Suprapubic skin (tissue), 4 donors: ENCODE data around the gene ADAMTS8. TPM values are rescaled to one million over a fixed set of nuclear protein-coding genes. Genes with fewer than 3 reads are reported as not detected.

Experiments
- DNase-seq, 2 donors: peaks; one replicate each; pipeline ENCODE4 v3.0.0-alpha.2; 2019; ENCODE audit warnings: low spot score in 2 of 2
- H3K27ac ChIP-seq: fragments of 200-600 bp; sonication (generic); one replicate; pipeline ENCODE4 v1.5.1; 2019
- H3K27me3 ChIP-seq: fragments of 200-600 bp; sonication (generic); one replicate; pipeline ENCODE4 v1.5.1; 2019
- H3K36me3 ChIP-seq: fragments of 200-600 bp; sonication (generic); one replicate; pipeline ENCODE4 v1.5.1; 2019
- H3K4me1 ChIP-seq: fragments of 200-600 bp; sonication (generic); one replicate; pipeline ENCODE4 v1.5.1; 2019
- H3K4me3 ChIP-seq: fragments of 200-600 bp; sonication (generic); one replicate; pipeline ENCODE4 v1.5.1; 2019; ENCODE audit warnings: mild to moderate bottlenecking
- H3K9me3 ChIP-seq: fragments of 200-600 bp; sonication (generic); one replicate; pipeline ENCODE4 v1.5.1; 2019
- CTCF ChIP-seq, 2 donors: fragments of 200-600 bp in 1 of 2; fragments of 450-650 bp in 1 of 2; sonication (generic) in 1 of 2; IDR thresholded peaks; one replicate each; pipeline ENCODE4 v1.5.1; 2016 to 2019; ENCODE audit warnings: antibody characterized with exemption in 2 of 2, mild to moderate bottlenecking in 1 of 2, moderate library complexity in 1 of 2
- EP300 ChIP-seq: sonication (generic); formaldehyde crosslinking; IDR thresholded peaks from one replicate; pipeline ENCODE4 v1.6.1; 2017; ENCODE audit warnings: antibody characterized with exemption
- POLR2A ChIP-seq, 2 donors: fragments of 450-650 bp; IDR thresholded peaks; one replicate each; pipeline ENCODE4 v1.6.1; 2017; ENCODE audit warnings: antibody characterized with exemption in 2 of 2, mild to moderate bottlenecking in 2 of 2, moderate library complexity in 2 of 2
- POLR2AphosphoS5 ChIP-seq, 3 donors: sonication (generic); formaldehyde crosslinking; IDR thresholded peaks; one replicate each; pipeline ENCODE4 v1.6.1; 2017; ENCODE audit warnings: antibody characterized with exemption in 3 of 3
- WGBS: methylation state at CpG from one replicate; pipeline ENCODE4 v1.1.5; 2018; 5-methylcytosine and 5-hydroxymethylcytosine counted together
- total RNA-seq, 4 donors: library from RNA; depleted of rRNA; stranded (reverse); fragments of >200 nt; gene quantifications; one replicate each; pipeline ENCODE4 v1.1.0, GENCODE V29; 2016

The ADAMTS8 gene
- total RNA-seq, 4 donors from 2014 or later = 0.30 to 0.72 (median 0.65) TPM

- WGBS = 33% methylated on average over 13 of the region's 13 CpGs
- Histone ChIP-seq H3K27me3 (no peaks in the 10 kb centered on the region), H3K9me3 (no peaks in the 10 kb centered on the region), H3K4me3 (no peak overlapping the region), H3K27ac (no peak overlapping the region), H3K4me1 (peaks cover 15% of the 10 kb centered on the region), H3K36me3 (no peaks in the 10 kb centered on the region)
- no peak for DNase-seq
- TF ChIP-seq CTCF (IDR thresholded peaks at IDR 0.05) (no peak), POLR2A (IDR thresholded peaks at IDR 0.05) (no peak), POLR2AphosphoS5 (IDR thresholded peaks at IDR 0.05) (no peak), EP300 (no peak)
Measured at GRCh38 chr11:130400781-130401483, 27.5 kb downstream of the ADAMTS8 start.

- H3K36me3 ChIP-seq = no peaks in the 10 kb centered on the region
- no peaks in the 10 kb centered on the region for H3K9me3 ChIP-seq
- peaks cover 15% of the 10 kb centered on the region for H3K4me1 ChIP-seq
- DNase-seq = no peak
- no peaks in the 10 kb centered on the region for H3K27me3 ChIP-seq
- no peak overlapping the region for H3K27ac ChIP-seq
- WGBS = 95% methylated on average over 2 of the region's 2 CpGs
- TF ChIP-seq POLR2A (IDR thresholded peaks at IDR 0.05) = no peak
- no peak for TF ChIP-seq POLR2AphosphoS5 (IDR thresholded peaks at IDR 0.05)
- TF ChIP-seq CTCF (IDR thresholded peaks at IDR 0.05) = no peak
- TF ChIP-seq EP300 = no peak
- H3K4me3 ChIP-seq = no peak overlapping the region
Measured at GRCh38 chr11:130399196-130399595, 29.2 kb downstream of the ADAMTS8 start.

- H3K27me3 ChIP-seq = no peaks in the 10 kb centered on the region
- peaks cover 8% of the 10 kb centered on the region for H3K4me1 ChIP-seq
- 85% methylated on average over 5 of the region's 5 CpGs for WGBS
- H3K36me3 ChIP-seq = no peaks in the 10 kb centered on the region
- no peak overlapping the region for H3K4me3 ChIP-seq
- DNase-seq = no peak
- no peaks in the 10 kb centered on the region for H3K9me3 ChIP-seq
- no peak for TF ChIP-seq POLR2AphosphoS5 (IDR thresholded peaks at IDR 0.05)
- TF ChIP-seq CTCF (IDR thresholded peaks at IDR 0.05) = no peak
- TF ChIP-seq EP300 = no peak
- TF ChIP-seq POLR2A (IDR thresholded peaks at IDR 0.05) = no peak
- H3K27ac ChIP-seq = no peak overlapping the region
Measured at GRCh38 chr11:130397780-130398179, 30.6 kb downstream of the ADAMTS8 start.

- no peak overlapping the region for H3K27ac ChIP-seq
- no peaks in the 10 kb centered on the region for H3K27me3 ChIP-seq
- WGBS = 93% methylated on average over 2 of the region's 2 CpGs
- H3K36me3 ChIP-seq = no peaks in the 10 kb centered on the region
- H3K4me3 ChIP-seq = no peak overlapping the region
- DNase-seq = no peak
- H3K4me1 ChIP-seq = peaks cover 8% of the 10 kb centered on the region
- TF ChIP-seq CTCF (IDR thresholded peaks at IDR 0.05) = no peak
- no peak for TF ChIP-seq POLR2A (IDR thresholded peaks at IDR 0.05)
- TF ChIP-seq POLR2AphosphoS5 (IDR thresholded peaks at IDR 0.05) = no peak
- no peak for TF ChIP-seq EP300
- H3K9me3 ChIP-seq = no peaks in the 10 kb centered on the region
Measured at GRCh38 chr11:130396965-130397364, 31.4 kb downstream of the ADAMTS8 start.

- H3K27me3 ChIP-seq = no peaks in the 10 kb centered on the region
Measured at GRCh38 chr11:130394615-130395014, 33.8 kb downstream of the ADAMTS8 start.

More at GRCh38 chr11:130394615-130395014, 33.8 kb downstream of the ADAMTS8 start:
- TF ChIP-seq EP300 (no peak), POLR2AphosphoS5 (IDR thresholded peaks at IDR 0.05) (no peak), POLR2A (IDR thresholded peaks at IDR 0.05) (no peak), CTCF (IDR thresholded peaks at IDR 0.05) (no peak)
- H3K36me3 ChIP-seq = no peaks in the 10 kb centered on the region
- WGBS = 96% methylated on average over 4 of the region's 6 CpGs
- H3K9me3 ChIP-seq = no peaks in the 10 kb centered on the region
- DNase-seq = no peak
- no peak overlapping the region for H3K27ac ChIP-seq
- H3K4me3 ChIP-seq = no peak overlapping the region
- no peaks in the 10 kb centered on the region for H3K4me1 ChIP-seq
